Erythroblast (primary cell): ENCODE measurements around the gene NKRF.

Experiments
- GATA1 ChIP-seq: IDR thresholded peaks from 2 replicates; pipeline ENCODE4 v1.6.1; 2011; ENCODE audit warnings: low read depth, mild to moderate bottlenecking, control low read depth, low read length, moderate library complexity
- POLR2A ChIP-seq: IDR thresholded peaks from 2 replicates; pipeline ENCODE4 v1.6.1; 2011; ENCODE audit warnings: mild to moderate bottlenecking, low read length

DNA sequence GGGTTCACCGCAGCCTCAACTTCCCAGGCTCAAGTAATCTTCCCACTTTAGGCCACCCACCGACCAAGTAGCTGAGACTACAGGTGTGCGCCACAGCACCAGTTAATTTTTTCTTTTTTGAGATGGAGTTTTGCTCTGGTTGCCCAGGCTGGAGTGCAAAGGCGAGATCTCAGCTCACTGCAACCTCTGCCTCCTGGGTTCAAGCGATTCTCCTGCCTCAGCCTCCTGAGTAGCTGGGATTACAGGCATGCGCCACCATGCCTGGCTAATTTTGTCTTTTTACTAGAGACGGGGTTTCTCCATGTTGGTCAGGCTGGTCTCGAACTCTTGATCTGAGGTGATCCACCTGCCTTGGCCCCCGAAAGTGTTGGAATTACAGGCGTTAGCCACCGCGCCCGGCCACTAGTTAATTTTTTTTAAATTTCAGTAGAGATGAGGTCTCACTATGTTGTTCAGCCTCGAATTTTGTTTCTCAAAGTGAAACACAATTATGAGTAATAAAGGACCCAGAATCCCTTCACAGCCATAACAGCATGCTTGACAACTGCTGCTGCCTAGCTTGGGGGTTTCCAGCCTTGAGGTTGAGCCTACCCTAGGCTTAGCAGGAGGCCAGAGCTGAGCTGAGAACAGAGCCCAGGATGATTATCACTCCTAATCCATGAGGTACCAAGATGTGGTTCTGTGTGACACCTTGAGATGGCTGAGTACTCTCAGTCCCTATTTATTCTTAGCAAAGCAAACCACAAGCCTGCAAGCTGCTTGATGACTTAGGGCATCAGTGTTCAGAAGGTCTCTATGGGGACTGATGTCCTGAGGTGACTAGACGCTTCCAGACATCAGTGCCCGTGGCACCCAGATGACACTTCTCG is 41.6 kb upstream of the NKRF start:
- TF ChIP-seq POLR2A (no peak), GATA1 (no peak)
